Neural progenitor cell (in vitro differentiated cells): ENCODE measurements around the gene ITCH. TPM values are rescaled to one million over a fixed set of nuclear protein-coding genes. Genes with fewer than 3 reads are reported as not detected.
"Not testable (repeated sequence)": the region's sequence is repeated elsewhere in the genome, so short reads cannot be mapped to it uniquely, and the experiment has no call there.

Experiments used
- DNase-seq: peaks from one replicate; pipeline ENCODE4 v3.0.0-alpha.2; 2016; ENCODE audit warnings: low spot score
- H2AFZ ChIP-seq: fragments of 200-600 bp; sonication (generic); replicated peaks from 2 replicates; pipeline ENCODE4 v1.6.1; 2016; ENCODE audit warnings: antibody characterized with exemption
- H3F3A ChIP-seq: fragments of 200-600 bp; sonication (generic); 2 replicates; pipeline ENCODE4 v1.6.1; 2016; ENCODE audit warnings: antibody characterized with exemption, low read depth
- H3K27ac ChIP-seq: fragments of 200-600 bp; sonication (generic); 2 replicates; pipeline ENCODE4 v1.5.1; 2016; ENCODE audit warnings: mild to moderate bottlenecking
- H3K27me3 ChIP-seq: fragments of 200-600 bp; sonication (generic); 2 replicates; pipeline ENCODE4 v1.6.1; 2016; ENCODE audit warnings: mild to moderate bottlenecking, moderate library complexity
- H3K36me3 ChIP-seq: fragments of 200-600 bp; sonication (generic); 2 replicates; pipeline ENCODE4 v1.5.1; 2016
- H3K4me1 ChIP-seq: fragments of 200-600 bp; sonication (generic); 2 replicates; pipeline ENCODE4 v1.6.1; 2016; ENCODE audit warnings: mixed run types
- H3K4me2 ChIP-seq: fragments of 200-600 bp; sonication (generic); 2 replicates; pipeline ENCODE4 v1.6.1; 2016
- H3K4me3 ChIP-seq: fragments of 200-600 bp; sonication (generic); 2 replicates; pipeline ENCODE4 v1.5.1; 2016
- H3K79me2 ChIP-seq: fragments of 200-600 bp; sonication (generic); 2 replicates; pipeline ENCODE4 v1.6.1; 2016; ENCODE audit warnings: low read depth
- H3K9ac ChIP-seq: fragments of 200-600 bp; sonication (generic); 2 replicates; pipeline ENCODE4 v1.6.1; 2016
- H3K9me3 ChIP-seq: fragments of 200-600 bp; sonication (generic); 2 replicates; pipeline ENCODE4 v1.5.1; 2016; ENCODE audit warnings: low read depth
- H4K20me1 ChIP-seq: fragments of 200-600 bp; sonication (generic); 2 replicates; pipeline ENCODE4 v1.6.1; 2016; ENCODE audit warnings: low read depth
- H3K27ac Mint-ChIP-seq: 3 replicates; pipeline ENCODE4 v1.8.0; 2021; ENCODE audit warnings: mixed read lengths
- H3K27me3 Mint-ChIP-seq: 2 replicates; pipeline ENCODE4 v1.8.0; 2022; ENCODE audit warnings: low read depth, mild to moderate bottlenecking, inconsistent platforms, moderate library complexity, mixed read lengths; ENCODE audit not compliant: insufficient read depth
- H3K36me3 Mint-ChIP-seq: 3 replicates; pipeline ENCODE4 v1.8.0; 2021; ENCODE audit warnings: mixed read lengths
- H3K4me1 Mint-ChIP-seq: 3 replicates; pipeline ENCODE4 v1.8.0; 2021; ENCODE audit warnings: mixed read lengths
- H3K4me3 Mint-ChIP-seq: 3 replicates; pipeline ENCODE4 v1.8.0; 2021; ENCODE audit warnings: mild to moderate bottlenecking, moderate library complexity, mixed read lengths
- H3K9me3 Mint-ChIP-seq: 3 replicates; pipeline ENCODE4 v1.8.0; 2020; ENCODE audit warnings: mixed read lengths
- CTCF ChIP-seq: fragments of 200-600 bp; sonication (generic); IDR thresholded peaks from 2 replicates; pipeline ENCODE4 v1.5.1; 2017; ENCODE audit warnings: antibody characterized with exemption, mild to moderate bottlenecking
- EZH2 ChIP-seq: fragments of 200-600 bp; sonication (generic); IDR thresholded peaks from 2 replicates; pipeline ENCODE4 v1.6.1; 2017; ENCODE audit warnings: antibody characterized with exemption, mild to moderate bottlenecking, moderate library complexity
- EZH2phosphoT487 ChIP-seq: fragments of 200-600 bp; sonication (generic); IDR thresholded peaks from 2 replicates; pipeline ENCODE4 v1.6.1; 2017; ENCODE audit warnings: antibody characterized with exemption
- total RNA-seq: library from RNA; depleted of rRNA; stranded (reverse); fragments of >200 nt; gene quantifications from 2 replicates; pipeline ENCODE4 v1.2.3, GENCODE V29; 2015; ENCODE audit warnings: low replicate concordance

The ITCH gene
- total RNA-seq, 1 donor from 2014 or later: 55.2 TPM

- DNase-seq: no peak
- no peak overlapping the region for H3K27ac Mint-ChIP-seq
- H3K27me3 Mint-ChIP-seq: no peaks in the 10 kb centered on the region
- H4K20me1 ChIP-seq: no peaks in the 10 kb centered on the region
- H3K4me3 Mint-ChIP-seq: no peak overlapping the region
- H3K4me1 Mint-ChIP-seq: peaks cover 14% of the 10 kb centered on the region
- peaks cover 11% of the 10 kb centered on the region for H3K4me1 ChIP-seq
- H3K79me2 ChIP-seq: no peaks in the 10 kb centered on the region
- no peak overlapping the region for H2AFZ ChIP-seq
- H3K4me2 ChIP-seq: no peak overlapping the region
- H3K27me3 ChIP-seq: no peaks in the 10 kb centered on the region
- no peaks in the 10 kb centered on the region for H3K9me3 ChIP-seq
- no peak for TF ChIP-seq CTCF
- TF ChIP-seq EZH2phosphoT487: no peak
- no peak for TF ChIP-seq EZH2
- H3K36me3 ChIP-seq: no peaks in the 10 kb centered on the region
- H3K36me3 Mint-ChIP-seq: no peaks in the 10 kb centered on the region
- H3K4me3 ChIP-seq: no peak overlapping the region
- no peaks in the 10 kb centered on the region for H3K9me3 Mint-ChIP-seq
- H3F3A ChIP-seq: no peaks in the 10 kb centered on the region
- no peak overlapping the region for H3K9ac ChIP-seq
- no peak overlapping the region for H3K27ac ChIP-seq
These were observed 28.2 kb upstream of the ITCH start for GRCh38 chr20:34334654-34335407.

GRCh38 chr20:34337544-34337943 is 25.5 kb upstream of the ITCH start:
- Histone ChIP-seq H3K4me3 (no peak overlapping the region), H3K9me3 (no peaks in the 10 kb centered on the region), H3K79me2 (no peaks in the 10 kb centered on the region), H3K36me3 (no peaks in the 10 kb centered on the region), H3K27me3 (no peaks in the 10 kb centered on the region), H2AFZ (no peak overlapping the region), H3K9ac (no peak overlapping the region), H4K20me1 (no peaks in the 10 kb centered on the region), H3K27ac (no peak overlapping the region), H3K4me2 (no peak overlapping the region), H3F3A (no peaks in the 10 kb centered on the region), H3K4me1 (no peaks in the 10 kb centered on the region)
- H3K9me3 Mint-ChIP-seq: no peaks in the 10 kb centered on the region
- no peak overlapping the region for H3K4me3 Mint-ChIP-seq
- no peak for TF ChIP-seq EZH2
- TF ChIP-seq CTCF: no peak
- TF ChIP-seq EZH2phosphoT487: no peak
- peaks cover 8% of the 10 kb centered on the region for H3K4me1 Mint-ChIP-seq
- no peak overlapping the region for H3K27ac Mint-ChIP-seq
- H3K27me3 Mint-ChIP-seq: no peaks in the 10 kb centered on the region
- no peak for DNase-seq
- no peaks in the 10 kb centered on the region for H3K36me3 Mint-ChIP-seq

GRCh38 chr20:34337982-34338726 is 24.9 kb upstream of the ITCH start:
- Mint-ChIP-seq H3K9me3 (no peaks in the 10 kb centered on the region), H3K27me3 (peaks cover under 1% of the 10 kb centered on the region), H3K4me3 (no peak overlapping the region), H3K4me1 (peaks cover 7% of the 10 kb centered on the region), H3K27ac (no peak overlapping the region), H3K36me3 (no peaks in the 10 kb centered on the region)
- Histone ChIP-seq H3K4me3 (no peak overlapping the region), H3K79me2 (no peaks in the 10 kb centered on the region), H2AFZ (peak overlapping the region; percentile 5), H3K27ac (no peak overlapping the region), H3K9ac (no peak overlapping the region), H3K27me3 (no peaks in the 10 kb centered on the region), H3K36me3 (no peaks in the 10 kb centered on the region), H3K4me1 (no peaks in the 10 kb centered on the region), H4K20me1 (no peaks in the 10 kb centered on the region), H3K9me3 (no peaks in the 10 kb centered on the region), H3F3A (no peaks in the 10 kb centered on the region), H3K4me2 (no peak overlapping the region)
- no peak for TF ChIP-seq EZH2phosphoT487
- no peak for TF ChIP-seq EZH2
- no peak for TF ChIP-seq CTCF
- no peak for DNase-seq

GRCh38 chr20:34340726-34341125 is 22.3 kb upstream of the ITCH start:
- not testable (repeated sequence) for H3K4me1 Mint-ChIP-seq, H3K27ac ChIP-seq, H3K9ac ChIP-seq, H3K36me3 Mint-ChIP-seq, H3K9me3 ChIP-seq, H3K79me2 ChIP-seq, H3K4me3 ChIP-seq, H3K27me3 ChIP-seq, H3K9me3 Mint-ChIP-seq, H4K20me1 ChIP-seq, H3K4me1 ChIP-seq, H3K27me3 Mint-ChIP-seq, H3K36me3 ChIP-seq, DNase-seq, H3K27ac Mint-ChIP-seq, H3F3A ChIP-seq, H2AFZ ChIP-seq, H3K4me3 Mint-ChIP-seq, H3K4me2 ChIP-seq

- H3K9ac ChIP-seq, H3K79me2 ChIP-seq, H3F3A ChIP-seq, H3K36me3 ChIP-seq, H3K4me2 ChIP-seq, H3K4me3 ChIP-seq, H3K27me3 Mint-ChIP-seq, H3K27ac Mint-ChIP-seq, H3K27me3 ChIP-seq, H3K9me3 Mint-ChIP-seq, H3K27ac ChIP-seq, H3K4me3 Mint-ChIP-seq, H3K4me1 ChIP-seq, H3K9me3 ChIP-seq, H2AFZ ChIP-seq, H4K20me1 ChIP-seq, DNase-seq, H3K4me1 Mint-ChIP-seq, H3K36me3 Mint-ChIP-seq: not testable (repeated sequence)
These were observed 21.9 kb upstream of the ITCH start for GRCh38 chr20:34341199-34341598.
